HCT116 (cell line): ENCODE results near the gene NUB1.

Experiments
- CTCF ChIP-seq, 3 experiments: fragments of 200-600 bp in 1 of 3; sonication (generic) in 1 of 3; IDR thresholded peaks in 2 of 3; conservative IDR thresholded peaks in 1 of 3; 2 replicates each; pipeline ENCODE4 v1.5.1; 2012 to 2017; ENCODE audit warnings: low read depth in 2 of 3, low read length in 2 of 3, antibody characterized with exemption in 1 of 3, borderline replicate concordance in 1 of 3, control low read depth in 1 of 3, mild to moderate bottlenecking in 1 of 3, mixed read lengths in 1 of 3, mixed run types in 1 of 3, moderate library complexity in 1 of 3; ENCODE audit not compliant: insufficient read depth in 1 of 3
- EZH2 ChIP-seq: fragments of 200-600 bp; sonication (generic); IDR thresholded peaks from 2 replicates; pipeline ENCODE4 v1.6.1; 2017; ENCODE audit warnings: antibody characterized with exemption, mixed run types
- EZH2phosphoT487 ChIP-seq: fragments of 200-600 bp; IDR thresholded peaks from 2 replicates; pipeline ENCODE4 v1.6.1; 2018; ENCODE audit warnings: antibody characterized with exemption, borderline replicate concordance
- POLR2A ChIP-seq: IDR thresholded peaks from 2 replicates; pipeline ENCODE4 v1.7.0; 2011; ENCODE audit warnings: borderline replicate concordance; ENCODE audit not compliant: insufficient read depth, insufficient read length; ENCODE audit errors: extremely low read depth
- REST ChIP-seq: IDR thresholded peaks from 2 replicates; pipeline ENCODE4 v1.6.1; 2012; ENCODE audit warnings: low read depth
- SIN3A ChIP-seq: IDR thresholded peaks from 2 replicates; pipeline ENCODE4 v1.6.1; 2012; ENCODE audit warnings: low read depth

- TF ChIP-seq CTCF (IDR thresholded peaks at IDR 0.05 in 2 of 3, conservative IDR thresholded peaks at IDR 0.05 in 1 of 3; ENCODE audit: borderline replicate concordance in 1 of 3, insufficient read depth in 1 of 3, low read depth in 2 of 3, low read length in 2 of 3) (no peak), POLR2A (peak; percentile 38), EZH2phosphoT487 (no peak), REST (no peak), SIN3A (no peak), EZH2 (no peak)
Observed at GRCh38 chr7:151341357-151342101, at the start of gene NUB1.
